Measurements from ENCODE around the gene CHRNA7.

DNA sequence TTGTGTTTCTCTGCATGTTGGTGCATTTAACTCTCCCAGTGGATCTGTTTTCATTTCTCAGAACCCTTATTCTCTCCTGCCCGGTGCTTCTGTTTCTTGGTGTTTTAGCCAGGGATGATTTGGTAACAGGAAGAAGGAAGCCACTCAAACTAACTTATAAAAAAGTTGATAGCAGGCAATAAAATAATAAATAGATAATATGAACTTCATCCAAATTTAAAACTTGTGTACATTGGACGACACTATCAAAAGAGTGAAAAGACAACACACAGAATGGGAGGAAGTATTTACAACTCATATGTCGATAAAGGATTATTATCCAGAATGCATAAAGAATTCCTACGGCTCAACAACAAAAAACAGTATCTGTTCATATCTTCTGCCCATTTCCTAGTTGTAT is 37.3 kb upstream of the CHRNA7 start:
- no peak for TF ChIP-seq NR2C2 (IDR thresholded peaks at IDR 0.05; ENCODE audit: borderline replicate concordance, control insufficient read depth, insufficient read length, low read depth)
- TF ChIP-seq FOXM1 (IDR thresholded peaks at IDR 0.05; ENCODE audit: low read depth, low read length) = no peak

Data from GM12878 (cell line).